Ovary (tissue), 1 donor: ENCODE measurements around the gene SRP19.

Source experiments
- EP300 ChIP-seq: sonication (generic); formaldehyde crosslinking; IDR thresholded peaks from one replicate; pipeline ENCODE4 v1.6.1; 2017; ENCODE audit warnings: antibody characterized with exemption
- POLR2A ChIP-seq: fragments of 450-650 bp; IDR thresholded peaks from one replicate; pipeline ENCODE4 v1.6.1; 2017; ENCODE audit warnings: antibody characterized with exemption, mild to moderate bottlenecking, moderate library complexity

DNA sequence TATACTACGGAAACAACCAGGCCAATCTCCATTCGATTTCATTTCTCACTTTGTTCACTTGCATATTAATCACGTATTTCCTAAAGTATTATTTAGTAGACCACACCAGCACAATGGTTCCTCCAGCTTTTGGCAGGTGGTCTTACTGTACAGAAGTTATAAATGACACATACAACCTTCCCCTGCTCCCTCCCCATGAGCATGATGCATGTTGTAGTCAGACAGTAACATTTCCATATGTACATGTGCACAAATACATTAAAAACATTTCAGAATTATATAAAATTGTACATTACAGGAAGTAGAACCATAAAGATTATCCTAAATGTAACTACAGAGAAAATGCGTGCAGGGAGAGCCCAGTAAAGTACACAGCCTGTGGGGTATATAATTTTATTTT, 17.0 kb downstream of the SRP19 start:
- no peak for TF ChIP-seq POLR2A
- no peak for TF ChIP-seq EP300
